ENCODE results near the gene TXLNB.

Gene TXLNB

DNA sequence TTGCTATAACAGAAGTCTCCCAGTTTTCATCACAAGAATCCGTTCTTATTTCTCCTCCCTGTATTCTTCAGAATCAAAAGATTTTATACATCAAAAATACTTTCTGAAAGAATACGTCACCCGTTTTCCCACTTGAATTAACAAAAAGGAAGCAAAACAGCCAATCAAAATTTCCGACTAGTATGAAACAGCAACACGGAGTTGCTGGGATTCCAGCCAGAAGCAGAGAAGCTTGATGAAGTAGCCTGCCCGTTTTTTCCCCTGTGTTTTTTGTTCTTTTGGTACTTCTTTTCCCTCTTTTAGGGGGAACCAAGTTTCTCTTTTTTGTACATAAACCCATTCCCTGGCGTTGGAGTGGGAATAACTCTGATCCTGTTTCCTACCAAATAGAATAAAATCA is 14.6 kb downstream of the TXLNB start:
- no peak overlapping the region for H3K27ac ChIP-seq
- no peak for DNase-seq (ENCODE audit: low read depth, low spot score)

DNA sequence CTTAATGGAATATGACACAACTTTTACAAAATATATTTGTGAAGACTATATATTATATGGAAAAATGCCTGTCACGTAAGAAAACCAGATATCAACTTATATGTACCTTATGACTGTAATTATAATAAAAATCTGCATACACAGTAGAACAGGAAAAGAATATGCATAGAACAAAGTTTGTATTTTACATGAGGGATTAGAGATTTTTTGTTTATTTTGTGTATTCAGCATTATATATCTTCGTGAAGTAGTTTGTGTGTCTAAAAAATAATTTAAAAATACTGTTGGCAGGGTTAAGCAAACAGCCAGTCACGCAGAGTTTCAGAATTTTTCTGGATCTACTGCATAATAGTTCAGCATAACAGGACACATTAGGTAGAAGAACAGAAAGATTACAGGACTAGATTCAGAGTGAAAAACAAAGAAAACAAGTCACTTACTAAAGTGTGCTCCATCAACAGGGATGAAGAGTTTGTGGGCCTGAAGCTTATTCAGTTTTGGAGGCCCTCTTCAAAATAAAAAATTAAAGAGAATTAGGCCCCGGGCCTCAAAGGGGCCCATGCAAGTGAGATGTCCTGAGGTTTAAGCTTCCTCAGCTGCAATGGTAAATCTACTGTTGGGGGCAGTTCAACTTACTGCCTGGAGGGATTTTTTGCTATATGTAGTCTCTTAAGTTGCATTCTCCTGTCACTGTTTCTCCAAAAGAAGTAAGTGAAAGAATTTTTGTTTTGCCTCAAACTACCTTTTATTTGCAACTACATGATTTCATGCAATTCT is 16.3 kb downstream of the TXLNB start:
- no peak for DNase-seq (ENCODE audit: low read depth, low spot score)
- no peak overlapping the region for H3K27ac ChIP-seq

DNA sequence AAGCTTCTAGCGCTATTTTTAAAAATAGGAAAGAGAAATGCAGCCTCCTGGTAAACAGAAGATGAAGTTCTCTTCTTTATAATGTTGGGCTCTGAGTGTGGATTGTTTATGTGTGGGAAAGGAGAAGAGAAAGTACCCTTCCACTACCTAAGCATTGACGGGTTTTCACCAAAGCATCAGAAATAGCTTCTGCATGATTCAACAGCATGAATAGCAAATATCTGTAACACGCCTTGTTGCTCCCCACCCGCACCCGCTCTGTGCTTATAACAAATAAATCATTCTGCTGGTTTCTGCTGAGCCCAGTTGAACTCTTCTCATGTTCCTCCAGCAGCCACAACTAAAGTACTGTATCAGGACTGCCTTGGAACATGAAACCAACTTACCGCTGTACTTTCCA is 20.7 kb downstream of the TXLNB start:
- DNase-seq (ENCODE audit: low read depth, low spot score) = no peak
- H3K27ac ChIP-seq = no peak overlapping the region

DNA sequence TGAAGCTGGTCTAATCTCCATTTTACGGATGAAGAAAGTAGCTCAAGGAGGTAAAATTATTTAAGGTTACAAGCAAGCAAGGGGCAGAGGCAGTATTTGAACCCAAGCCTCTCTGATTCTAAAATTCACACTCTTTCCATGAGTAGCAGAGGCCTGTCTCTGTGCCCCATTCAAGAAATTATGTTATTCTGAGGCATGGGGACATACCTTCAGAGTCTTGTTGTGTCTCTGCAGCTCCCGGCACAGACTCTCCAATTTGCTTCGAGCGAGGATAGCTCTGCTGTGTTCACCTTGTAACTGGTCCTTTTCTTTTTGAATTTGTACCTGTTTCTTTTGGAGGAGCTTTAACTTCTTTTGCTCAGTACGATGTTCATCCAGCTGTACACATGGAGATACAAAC is 21.5 kb downstream of the TXLNB start:
- DNase-seq (ENCODE audit: low read depth, low spot score) = no peak
- H3K27ac ChIP-seq = no peak overlapping the region

DNA sequence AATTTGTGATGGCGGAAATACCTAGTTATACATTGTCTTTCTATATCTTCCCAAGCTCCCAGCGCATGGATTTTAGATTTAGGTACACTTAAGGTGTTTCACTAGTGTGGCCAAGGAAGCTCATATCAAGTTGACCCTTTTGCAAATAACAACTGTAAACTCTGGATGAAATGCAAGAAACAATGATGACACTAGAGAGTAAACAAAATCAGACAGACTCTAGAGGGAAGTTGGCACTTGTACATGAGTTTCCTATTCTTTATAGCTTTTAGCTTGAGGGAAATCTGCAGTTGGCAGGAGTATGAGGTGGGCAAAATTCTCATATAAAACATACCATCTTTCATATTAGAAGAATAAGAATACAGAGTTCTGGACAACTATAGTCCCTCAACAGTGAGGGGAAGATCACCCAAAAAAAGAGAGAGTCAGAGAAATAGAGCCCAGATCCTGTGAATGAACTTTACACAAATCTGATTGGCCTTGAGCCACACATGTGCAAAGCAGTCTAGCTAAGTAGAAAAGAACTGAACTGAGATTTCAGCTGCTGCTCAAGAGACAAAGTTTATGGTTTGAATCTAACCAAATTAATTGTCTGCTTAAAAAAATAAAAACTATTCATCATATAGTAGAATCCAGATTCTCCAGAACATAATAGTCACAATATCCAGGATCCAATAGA is 26.1 kb downstream of the TXLNB start:
- no peak for DNase-seq (ENCODE audit: low read depth, low spot score)
- no peak overlapping the region for H3K27ac ChIP-seq

DNA sequence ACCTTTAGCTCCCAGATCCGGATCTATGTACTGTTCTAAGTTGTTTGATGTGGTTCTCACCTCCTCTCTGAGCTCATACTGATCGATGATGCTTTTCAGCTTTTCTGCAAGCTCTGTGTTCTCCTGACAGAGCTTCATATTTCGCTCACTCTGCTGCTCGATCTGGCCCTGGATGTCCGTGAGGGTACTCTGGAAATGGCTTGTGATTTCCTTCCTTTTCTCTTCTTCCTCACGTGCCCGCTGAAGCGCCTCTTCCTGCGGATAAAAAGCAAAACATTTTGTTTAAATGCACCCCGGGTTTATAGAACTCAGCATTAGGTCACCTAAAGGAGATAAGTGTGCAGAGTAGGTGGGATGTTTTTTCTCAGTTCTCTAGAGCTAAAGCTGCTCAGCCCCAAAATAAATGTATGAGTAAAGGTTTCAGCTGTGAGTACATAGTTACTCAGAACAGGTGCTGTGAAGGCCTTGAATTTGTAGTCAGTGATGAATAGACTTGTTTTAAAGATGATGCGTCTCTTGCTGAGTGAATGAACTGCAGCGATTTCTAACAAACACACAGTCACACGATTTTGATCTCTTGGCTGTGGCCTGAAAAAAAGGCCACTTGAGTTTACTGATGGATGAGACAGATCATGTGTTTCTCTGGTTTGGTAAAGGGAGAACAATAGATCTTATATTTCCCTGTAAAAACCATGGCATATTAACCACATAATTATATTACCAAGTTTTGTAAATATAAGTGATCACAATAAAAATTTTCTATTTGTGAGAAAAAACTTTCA is 29.1 kb downstream of the TXLNB start:
- peak; percentile 51 for DNase-seq (ENCODE audit: low read depth, low spot score)
- peak overlapping the region; percentile 28 for H3K27ac ChIP-seq

DNA sequence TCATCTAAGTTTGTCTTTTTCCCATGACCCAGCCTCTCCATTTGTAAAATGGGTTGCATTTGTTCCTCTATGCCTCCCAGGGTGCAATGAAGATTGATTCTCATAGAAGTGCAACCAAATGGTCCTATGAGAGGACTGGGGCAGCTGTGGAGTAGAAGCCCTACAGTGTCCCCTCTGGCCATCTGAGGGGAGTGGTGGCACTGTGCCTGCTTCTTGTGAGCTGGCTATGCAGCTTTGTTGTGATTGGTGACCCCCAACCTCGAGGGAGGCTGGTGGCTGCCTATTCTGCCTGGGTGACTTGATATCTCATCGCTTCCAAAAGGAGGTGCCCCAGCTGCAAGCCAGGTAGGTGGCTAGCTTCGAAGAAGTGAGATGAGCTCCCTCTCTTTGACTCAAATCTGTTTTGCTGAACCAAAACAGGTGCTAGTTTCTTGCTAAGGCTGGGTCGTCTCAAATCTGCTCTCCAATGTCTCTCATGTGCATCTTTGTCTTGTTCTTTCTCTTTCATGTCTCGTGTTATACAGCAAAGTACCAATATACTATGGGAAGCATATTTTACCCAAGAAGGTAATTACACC is 33.9 kb downstream of the TXLNB start:
- no peak for DNase-seq (ENCODE audit: low read depth, low spot score)
- H3K27ac ChIP-seq = no peak overlapping the region

DNA sequence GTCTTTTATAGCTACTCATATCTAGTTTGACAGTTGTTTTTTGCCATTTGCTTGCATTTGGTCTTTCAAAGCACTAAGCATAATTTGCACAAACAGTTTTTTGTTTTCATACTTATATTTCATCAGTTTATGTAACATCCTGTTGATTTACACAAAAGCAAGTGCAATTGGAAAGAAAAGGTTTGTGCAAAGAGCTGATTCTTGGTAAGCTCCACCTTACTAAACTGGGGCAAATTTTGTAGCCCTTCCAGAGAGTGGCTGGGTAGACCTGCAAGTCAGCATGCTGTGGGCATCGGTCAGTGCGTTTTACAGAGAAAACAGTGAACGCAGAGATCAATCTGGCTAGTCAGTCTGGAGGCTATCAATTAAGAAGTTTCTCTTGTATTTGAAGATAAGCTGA is 34.5 kb downstream of the TXLNB start:
- no peak for DNase-seq (ENCODE audit: low read depth, low spot score)
- H3K27ac ChIP-seq = no peak overlapping the region

DNA sequence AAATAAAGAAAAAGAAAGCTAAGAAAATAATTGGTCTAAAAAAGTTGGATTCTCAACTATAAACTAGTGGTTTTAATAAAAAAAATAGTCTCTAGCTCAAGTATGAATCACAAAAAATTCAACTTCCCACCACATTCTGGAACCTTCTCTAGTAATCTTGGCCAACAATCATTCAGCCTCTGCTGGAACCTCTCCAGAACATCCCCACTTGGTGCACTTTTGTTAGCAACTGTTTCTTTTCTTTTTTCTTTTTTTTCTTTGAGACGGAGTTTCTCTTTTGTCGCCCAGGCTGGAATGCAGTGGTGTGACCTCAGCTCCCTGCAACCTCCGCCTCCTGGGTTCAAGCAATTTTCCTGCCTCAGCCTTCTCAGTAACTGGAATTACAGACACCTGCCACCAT is 35.7 kb downstream of the TXLNB start:
- H3K27ac ChIP-seq = no peak overlapping the region
- DNase-seq (ENCODE audit: low read depth, low spot score) = no peak

DNA sequence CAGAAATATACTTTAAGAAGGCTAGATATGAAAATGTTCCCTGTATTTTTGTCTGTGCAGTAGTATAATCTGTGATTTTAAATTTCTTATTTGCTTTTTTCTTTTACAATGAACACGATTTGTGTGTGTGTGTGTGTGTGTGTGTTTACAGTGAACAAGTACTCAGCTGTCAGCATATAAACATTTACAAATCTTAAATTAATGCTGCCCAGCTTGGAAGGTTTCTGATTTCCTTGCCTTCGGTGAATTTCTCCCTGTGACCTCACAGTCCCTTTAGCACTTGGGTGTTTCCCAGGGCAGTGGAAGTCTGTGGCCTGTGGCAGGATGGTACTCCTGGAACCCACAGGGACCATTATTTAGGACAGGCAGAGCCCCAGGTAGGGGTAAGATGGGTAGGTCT is 37.6 kb downstream of the TXLNB start:
- no peak for DNase-seq (ENCODE audit: low read depth, low spot score)
- H3K27ac ChIP-seq = no peak overlapping the region

DNA sequence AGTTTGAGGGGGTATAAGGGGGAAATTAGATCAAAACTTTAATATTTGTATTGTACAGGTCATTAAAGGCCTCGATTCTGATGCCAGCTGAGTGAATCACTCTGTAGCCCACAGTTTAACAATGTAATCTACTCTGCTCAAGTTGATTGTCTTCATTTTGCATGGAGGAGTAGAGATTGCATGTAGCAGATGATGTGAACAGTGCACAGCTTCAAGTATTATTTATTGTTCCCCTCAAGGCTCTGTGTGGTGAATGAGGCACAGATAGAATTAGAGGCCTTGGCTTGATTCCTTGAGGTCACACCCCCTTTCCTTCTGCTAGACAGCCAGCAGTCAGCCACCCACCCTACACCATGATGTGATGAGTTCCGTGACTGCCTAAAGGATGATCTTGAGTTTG is 38.1 kb downstream of the TXLNB start:
- no peak overlapping the region for H3K27ac ChIP-seq
- no peak for DNase-seq (ENCODE audit: low read depth, low spot score)

DNA sequence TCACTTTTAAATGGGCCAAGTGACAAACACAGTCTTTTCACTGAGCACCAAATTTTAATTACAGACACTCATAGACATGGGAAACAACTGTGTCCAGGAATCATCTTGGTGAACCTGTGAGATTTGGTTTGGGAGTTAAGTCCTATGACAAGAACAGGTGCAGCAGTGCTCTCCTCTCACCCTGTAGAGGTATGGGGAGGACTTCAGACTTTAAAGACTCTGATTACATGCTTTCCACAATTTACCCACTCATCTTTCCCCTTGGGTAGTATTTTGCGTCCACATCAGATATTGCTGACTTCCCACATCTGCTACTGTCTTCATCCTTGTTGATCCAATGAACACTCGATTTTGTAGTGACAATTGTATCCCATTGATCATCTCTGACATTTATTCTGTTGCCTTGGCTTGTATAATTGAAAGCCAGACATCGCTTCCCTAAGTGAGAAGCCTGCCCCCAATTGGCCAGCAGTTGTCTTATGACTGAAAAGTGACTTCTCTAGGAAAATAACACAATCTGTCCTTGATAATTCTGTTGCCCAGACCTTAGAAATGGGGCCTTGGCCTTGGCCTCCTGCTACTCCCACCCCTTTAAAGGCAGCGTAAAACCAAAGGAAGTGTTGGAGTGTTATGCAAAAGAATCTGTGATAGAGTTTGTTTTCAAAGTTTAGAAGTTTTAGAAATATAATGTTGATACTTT is 40.0 kb downstream of the TXLNB start:
- DNase-seq (ENCODE audit: low read depth, low spot score) = no peak
- no peak overlapping the region for H3K27ac ChIP-seq

DNA sequence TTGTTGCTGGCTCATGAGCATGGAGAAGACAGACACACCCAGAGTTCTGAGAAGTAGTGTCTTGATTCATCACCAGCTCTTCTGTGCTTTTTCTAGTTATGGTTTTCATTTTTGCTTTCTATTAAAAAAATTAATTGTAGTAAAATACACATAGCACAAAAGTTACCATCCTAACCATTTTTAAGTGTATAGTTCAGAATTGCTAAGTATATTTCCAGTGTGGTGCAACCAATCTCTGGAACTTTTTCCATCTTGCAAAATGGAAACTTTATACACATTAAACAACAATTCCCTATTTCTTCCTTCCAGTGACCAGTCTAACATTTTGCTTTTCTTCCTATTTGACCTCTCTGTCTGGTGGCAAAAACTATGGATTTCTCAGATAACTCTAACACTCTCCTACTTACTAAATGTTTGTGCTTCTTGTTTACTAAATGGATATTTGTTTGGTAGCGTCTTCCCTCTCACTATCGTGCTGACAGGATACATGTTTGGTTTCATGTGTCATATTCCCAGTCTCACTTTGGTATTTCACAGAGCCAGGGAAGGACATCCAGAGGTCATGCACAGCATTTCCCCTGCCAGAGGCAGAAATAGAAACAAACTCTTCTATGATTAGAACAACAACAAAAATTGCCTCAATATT is 40.6 kb downstream of the TXLNB start:
- DNase-seq (ENCODE audit: low read depth, low spot score) = no peak

DNA sequence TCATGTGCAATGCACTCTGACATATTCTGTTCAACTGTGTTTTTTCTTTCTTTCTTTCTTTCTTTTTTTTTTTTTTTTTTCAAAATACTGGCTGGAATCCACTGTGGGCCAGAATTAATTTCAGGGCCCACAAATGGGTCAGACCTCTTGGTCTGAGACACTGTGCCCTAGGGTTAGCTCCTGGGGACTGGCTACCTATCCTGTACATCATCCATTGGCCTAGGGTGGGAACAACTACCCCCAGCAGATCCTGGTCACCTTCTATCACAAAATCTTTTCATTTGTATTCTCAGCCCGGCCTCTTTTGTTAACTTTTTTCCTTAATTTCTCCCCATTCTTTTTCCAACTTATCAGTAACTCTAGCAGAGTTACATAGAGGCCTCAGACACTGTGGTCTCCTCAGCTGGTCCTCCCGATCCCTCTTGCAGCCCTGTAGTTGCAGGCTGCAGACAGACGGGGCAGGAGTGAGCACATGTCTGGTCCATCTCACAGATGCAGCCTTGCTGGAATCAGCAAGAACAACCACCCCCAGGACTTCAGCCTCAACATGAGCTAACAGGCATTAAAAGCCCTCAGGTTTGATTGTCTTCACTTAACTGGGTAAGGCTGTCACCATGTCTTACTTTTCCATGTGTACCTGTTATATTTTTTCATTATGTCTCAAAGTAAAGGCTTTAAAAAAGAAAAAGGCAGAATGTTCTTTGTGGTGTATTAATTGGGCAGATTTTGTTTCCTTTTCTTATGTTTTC is 41.3 kb downstream of the TXLNB start:
- no peak for DNase-seq (ENCODE audit: low read depth, low spot score)
- H3K27ac ChIP-seq = no peak overlapping the region

More for the DNA sequence above, 40.6 kb downstream of the TXLNB start:
- no peak overlapping the region for H3K27ac ChIP-seq

DNA sequence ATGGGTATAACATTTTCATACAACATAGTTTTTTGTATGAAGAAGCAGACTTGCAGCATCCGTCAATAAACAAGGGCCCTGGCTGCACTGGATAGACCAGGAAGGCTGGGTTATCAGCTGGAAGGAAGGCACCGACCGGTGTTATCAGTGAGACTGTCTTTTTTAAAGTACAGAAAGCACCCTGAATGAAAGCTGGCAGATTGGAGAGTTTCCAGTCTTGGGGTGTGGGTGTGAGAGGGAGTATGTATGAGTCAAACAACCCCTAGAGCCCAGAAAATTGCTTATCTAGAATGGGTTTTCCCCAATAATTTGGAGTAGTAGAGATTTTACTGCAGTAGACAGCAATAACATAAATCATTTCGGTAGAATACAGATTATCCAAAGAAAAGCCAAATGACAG is 42.4 kb downstream of the TXLNB start:
- no peak overlapping the region for H3K27ac ChIP-seq
- DNase-seq (ENCODE audit: low read depth, low spot score) = no peak

DNA sequence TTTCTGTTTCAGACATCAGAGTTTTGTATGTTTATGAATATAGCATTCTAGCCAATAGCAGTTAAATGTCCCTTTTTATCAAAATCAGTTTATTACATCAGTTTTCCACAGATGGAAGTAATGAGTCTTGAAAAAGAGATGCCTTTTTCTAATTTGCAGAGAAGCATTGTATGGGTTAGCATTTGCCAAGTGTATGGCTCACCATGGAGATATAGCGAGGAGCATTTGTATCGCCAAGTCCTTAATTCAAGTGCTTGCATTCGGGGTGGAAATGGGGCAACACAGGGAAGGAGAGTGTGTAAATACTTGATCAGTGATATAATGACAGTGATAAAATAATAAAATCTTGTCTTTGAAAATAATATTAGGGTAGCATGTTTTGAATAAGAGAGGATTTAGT is 42.9 kb downstream of the TXLNB start:
- DNase-seq (ENCODE audit: low read depth, low spot score) = no peak

DNA sequence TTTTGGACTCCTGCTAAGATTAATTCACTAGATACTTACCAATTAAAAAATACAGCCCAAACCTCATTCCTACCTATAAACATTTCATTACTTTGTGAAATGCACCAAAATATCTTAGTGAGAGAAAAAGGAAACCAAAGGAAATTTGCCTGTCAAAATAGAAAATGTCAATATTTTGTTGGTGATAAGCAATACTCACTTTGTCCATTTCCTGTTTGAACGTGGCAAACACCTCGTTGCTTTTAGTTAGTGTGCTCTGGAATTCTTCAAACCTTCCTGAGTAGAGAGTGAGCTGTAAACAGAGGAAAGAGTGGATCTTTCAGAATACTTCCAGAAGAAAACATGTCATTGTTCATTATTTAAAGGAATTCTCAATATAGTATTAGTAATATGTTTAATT is 44.2 kb downstream of the TXLNB start:
- DNase-seq (ENCODE audit: low read depth, low spot score) = no peak
- no peak overlapping the region for H3K27ac ChIP-seq

More for the DNA sequence above, 42.9 kb downstream of the TXLNB start:
- H3K27ac ChIP-seq = no peak overlapping the region

DNA sequence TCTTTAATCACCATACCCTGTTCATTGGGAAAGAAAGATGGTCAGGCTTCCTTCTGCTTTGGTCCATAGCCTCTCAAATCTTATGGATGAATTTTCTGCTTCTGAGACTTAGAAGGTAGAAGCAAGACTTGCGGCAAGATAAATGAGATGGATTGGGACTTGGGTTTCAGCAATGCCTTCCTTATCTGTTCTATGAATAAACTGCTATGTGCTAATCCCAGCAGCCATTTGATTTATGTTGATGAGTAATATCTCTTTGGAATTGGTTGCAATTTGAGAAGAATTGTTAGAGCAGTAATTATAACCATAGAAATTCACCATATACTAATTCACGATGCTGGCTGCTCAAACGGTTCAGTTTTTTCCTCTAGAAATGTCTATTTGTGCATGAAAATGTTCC is 48.3 kb downstream of the TXLNB start:
- H3K27ac ChIP-seq = no peak overlapping the region
- DNase-seq (ENCODE audit: low read depth, low spot score) = no peak

Measured in epithelial cell of prostate (primary cell).